WTC11 (cell line): ENCODE results near the gene CMTR1. TPM values are rescaled to one million over a fixed set of nuclear protein-coding genes. Genes with fewer than 3 reads are reported as not detected.

Source experiments
- ATAC-seq: fragments of 200-7000 bp; cut with Tn5 transposase; 2 replicates; pipeline ENCODE4 v1.10.0; 2021; ENCODE audit warnings: mild to moderate bottlenecking, moderate library complexity
- CTCF ChIA-PET: fragments of 300-600 bp; sonication (Branson Sonifier 250); formaldehyde crosslinking; loops from one replicate; lab custom pipeline; 2021; ENCODE audit warnings: antibody characterized with exemption; lab: Charles Lee
- POLR2A ChIA-PET: fragments of 350-600 bp; sonication (Branson Sonifier 250); formaldehyde crosslinking; loops from one replicate; lab custom pipeline; 2021; ENCODE audit warnings: antibody characterized with exemption; lab: Charles Lee
- DNase-seq: peaks from one replicate; pipeline ENCODE4 v3.0.0; 2021; ENCODE audit warnings: low spot score
- H3K27ac Mint-ChIP-seq: 2 replicates; pipeline ENCODE4 v1.8.0; 2021; ENCODE audit warnings: mixed read lengths
- H3K27me3 Mint-ChIP-seq: 2 replicates; pipeline ENCODE4 v1.8.0; 2021; ENCODE audit warnings: low read depth, mild to moderate bottlenecking, moderate library complexity, mixed read lengths
- H3K36me3 Mint-ChIP-seq: 2 replicates; pipeline ENCODE4 v1.8.0; 2021; ENCODE audit warnings: mixed read lengths
- H3K4me1 Mint-ChIP-seq: 2 replicates; pipeline ENCODE4 v1.8.0; 2022; ENCODE audit warnings: mixed read lengths
- H3K4me3 Mint-ChIP-seq: 2 replicates; pipeline ENCODE4 v1.8.0; 2021; ENCODE audit warnings: mild to moderate bottlenecking, moderate library complexity, mixed read lengths
- H3K9me3 Mint-ChIP-seq: 2 replicates; pipeline ENCODE4 v1.8.0; 2021; ENCODE audit warnings: mixed read lengths
- AR ChIP-seq: fragments of 250-450 bp; sonication (Bioruptor Pico); IDR thresholded peaks from 2 replicates; pipeline ENCODE4 v1.9.0; 2021; ENCODE audit warnings: mild to moderate bottlenecking
- ATF1 ChIP-seq: sonication (generic); formaldehyde crosslinking; IDR thresholded peaks from 2 replicates; pipeline ENCODE4 v1.8.1; 2023; ENCODE audit warnings: mild to moderate bottlenecking, moderate library complexity, missing genetic modification reagents
- ATF2 ChIP-seq: sonication (generic); formaldehyde crosslinking; IDR thresholded peaks from 2 replicates; pipeline ENCODE4 v1.8.1; 2022; ENCODE audit warnings: low read depth, missing genetic modification reagents, borderline replicate concordance
- CDX4 ChIP-seq: fragments of 250-450 bp; sonication (Bioruptor Pico); IDR thresholded peaks from 2 replicates; pipeline ENCODE4 v1.9.0; 2021; ENCODE audit warnings: moderate library complexity, mild to moderate bottlenecking, inconsistent platforms, borderline replicate concordance
- CREM ChIP-seq: sonication (generic); formaldehyde crosslinking; IDR thresholded peaks from 2 replicates; pipeline ENCODE4 v1.8.1; 2022; ENCODE audit warnings: mild to moderate bottlenecking, missing genetic modification reagents, moderate library complexity
- EMX1 ChIP-seq: fragments of 250-450 bp; sonication (Bioruptor Pico); IDR thresholded peaks from 2 replicates; pipeline ENCODE4 v1.8.0; 2021; ENCODE audit warnings: mild to moderate bottlenecking
- ETV6 ChIP-seq: sonication (generic); formaldehyde crosslinking; IDR thresholded peaks from 2 replicates; pipeline ENCODE4 v1.8.1; 2022; ENCODE audit warnings: mild to moderate bottlenecking, missing genetic modification reagents
- IRF2 ChIP-seq: sonication (generic); formaldehyde crosslinking; IDR thresholded peaks from 2 replicates; pipeline ENCODE4 v1.8.0; 2022; ENCODE audit warnings: low read depth, missing genetic modification reagents, borderline replicate concordance
- JAZF1 ChIP-seq: fragments of 250-450 bp; sonication (Bioruptor Pico); IDR thresholded peaks from 2 replicates; pipeline ENCODE4 v1.9.0; 2021; ENCODE audit warnings: moderate library complexity, mild to moderate bottlenecking, inconsistent platforms
- JUN ChIP-seq: sonication (generic); formaldehyde crosslinking; IDR thresholded peaks from 2 replicates; pipeline ENCODE4 v1.8.0; 2023; ENCODE audit warnings: mild to moderate bottlenecking, missing genetic modification reagents
- PRDM15 ChIP-seq: sonication (generic); formaldehyde crosslinking; IDR thresholded peaks from 2 replicates; pipeline ENCODE4 v1.8.0; 2022; ENCODE audit warnings: missing genetic modification reagents
- SP1 ChIP-seq: sonication (generic); formaldehyde crosslinking; conservative IDR thresholded peaks from 2 replicates; pipeline ENCODE4 v1.8.1; 2022; ENCODE audit warnings: missing genetic modification reagents
- STAT6 ChIP-seq: sonication (generic); formaldehyde crosslinking; conservative IDR thresholded peaks from 2 replicates; pipeline ENCODE4 v1.8.1; 2023; ENCODE audit warnings: mild to moderate bottlenecking, low read depth, missing genetic modification reagents, moderate library complexity
- ZNF138 ChIP-seq: sonication (generic); formaldehyde crosslinking; conservative IDR thresholded peaks from 2 replicates; pipeline ENCODE4 v1.8.1; 2022; ENCODE audit warnings: mild to moderate bottlenecking, moderate library complexity, missing genetic modification reagents
- total RNA-seq: library from RNA; stranded (reverse); gene quantifications from 3 replicates; pipeline ENCODE4 v1.2.3, GENCODE V29; 2021
- TF ChIP-seq, protein P1 (sequence below): sonication (generic); formaldehyde crosslinking; IDR thresholded peaks from 2 replicates; pipeline ENCODE4 v1.8.1; 2023; ENCODE audit warnings: mild to moderate bottlenecking, missing genetic modification reagents, moderate library complexity
- TF ChIP-seq, protein P2 (sequence below): sonication (generic); formaldehyde crosslinking; IDR thresholded peaks from 2 replicates; pipeline ENCODE4 v1.8.1; 2023; ENCODE audit warnings: mild to moderate bottlenecking, moderate library complexity, missing genetic modification reagents

CMTR1 gene
- total RNA-seq, 1 experiment from 2014 or later, result 38.6 TPM

- TF ChIP-seq STAT6 (CRISPR knock-in tag) (no peak), ZNF138 (CRISPR knock-in tag) (no peak)
Observed at GRCh38 chr6:37393381-37393929, 39.6 kb upstream of the CMTR1 start (continued).

DNA sequence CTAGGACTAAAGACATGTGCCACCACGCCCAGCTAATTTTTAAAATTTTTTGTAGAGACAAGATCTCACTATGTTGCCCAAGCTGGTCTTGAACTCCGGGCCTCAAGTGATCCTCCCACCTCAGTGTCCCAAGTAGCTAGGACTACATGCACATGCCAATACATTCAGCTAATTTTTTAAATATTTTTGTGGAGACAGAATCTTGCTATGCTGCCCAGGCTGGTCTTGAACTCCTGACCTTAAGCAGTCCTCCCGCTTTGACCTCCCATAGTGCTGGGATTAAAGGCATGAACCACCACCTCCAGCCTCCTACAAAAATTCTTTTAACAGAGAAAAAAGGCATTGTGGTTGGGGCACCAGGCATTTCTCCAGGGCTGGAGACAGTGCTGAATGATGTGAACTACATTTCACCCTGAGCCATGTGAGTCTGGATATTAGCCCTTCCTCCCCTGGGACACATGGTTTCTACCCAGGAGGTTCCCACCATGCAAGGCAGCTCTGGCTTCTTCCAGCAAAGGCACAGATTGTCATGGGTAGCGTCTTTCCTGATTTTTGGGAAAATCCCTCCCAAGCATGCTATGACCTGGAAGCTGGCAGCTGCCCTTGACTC is 36.3 kb upstream of the CMTR1 start:
- CTCF ChIA-PET, result no interaction called here
- POLR2A ChIA-PET, result no interaction called here
- TF ChIP-seq AR, result no peak
- TF ChIP-seq CREM (CRISPR knock-in tag), result no peak
- TF ChIP-seq, protein P1, sequence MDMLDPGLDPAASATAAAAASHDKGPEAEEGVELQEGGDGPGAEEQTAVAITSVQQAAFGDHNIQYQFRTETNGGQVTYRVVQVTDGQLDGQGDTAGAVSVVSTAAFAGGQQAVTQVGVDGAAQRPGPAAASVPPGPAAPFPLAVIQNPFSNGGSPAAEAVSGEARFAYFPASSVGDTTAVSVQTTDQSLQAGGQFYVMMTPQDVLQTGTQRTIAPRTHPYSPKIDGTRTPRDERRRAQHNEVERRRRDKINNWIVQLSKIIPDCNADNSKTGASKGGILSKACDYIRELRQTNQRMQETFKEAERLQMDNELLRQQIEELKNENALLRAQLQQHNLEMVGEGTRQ (CRISPR knock-in tag), result no peak
- TF ChIP-seq EMX1 (CRISPR knock-in tag), result no peak
- TF ChIP-seq JUN, result no peak
- TF ChIP-seq SP1 (CRISPR knock-in tag), result no peak
- no peaks in the 10 kb centered on the region for H3K36me3 Mint-ChIP-seq
- H3K27ac Mint-ChIP-seq, result no peak overlapping the region
- no peaks in the 10 kb centered on the region for H3K4me1 Mint-ChIP-seq
- peaks cover 5% of the 10 kb centered on the region; the same call in 1 of the 2 replicates for H3K27me3 Mint-ChIP-seq
- DNase-seq, result no peak
- H3K4me3 Mint-ChIP-seq, result no peak overlapping the region
- no peak for ATAC-seq
- no peaks in the 10 kb centered on the region for H3K9me3 Mint-ChIP-seq

DNA sequence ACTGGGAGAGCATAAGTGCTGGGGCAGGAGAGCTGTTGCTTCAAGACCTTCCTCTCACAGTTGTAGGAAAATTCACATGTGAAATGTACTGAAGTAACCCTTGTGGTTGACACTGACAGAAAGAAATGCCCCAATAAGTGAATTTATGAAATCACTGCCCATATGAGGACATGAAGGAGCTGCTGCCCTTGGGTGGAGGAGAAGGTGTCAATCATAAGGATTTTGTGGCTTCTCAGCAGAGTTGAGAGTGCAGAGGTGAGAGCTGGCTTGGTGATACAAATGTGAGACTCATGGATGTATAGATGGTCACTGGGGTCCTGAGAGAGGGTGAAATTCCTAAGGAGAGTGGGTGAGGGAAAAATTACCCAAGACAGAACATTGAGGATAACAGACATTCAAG is 33.9 kb upstream of the CMTR1 start:
- no peak overlapping the region for H3K4me3 Mint-ChIP-seq
- no peak for DNase-seq
- ChIA-PET CTCF (interaction anchor here (1.5 kb wide), 1 partner anchor 381 kb away, joined by 3 read pairs; no protein-coding TSS in a partner anchor), POLR2A (interaction anchor here (0.5 kb wide), 1 partner anchor 14 kb away, joined by 6 read pairs; no protein-coding TSS in a partner anchor)
- no peaks in the 10 kb centered on the region for H3K4me1 Mint-ChIP-seq
- H3K27ac Mint-ChIP-seq, result no peak overlapping the region
- H3K9me3 Mint-ChIP-seq, result no peaks in the 10 kb centered on the region
- ATAC-seq, result no peak
- peaks cover 5% of the 10 kb centered on the region; the same call in 1 of the 2 replicates for H3K27me3 Mint-ChIP-seq
- no peaks in the 10 kb centered on the region for H3K36me3 Mint-ChIP-seq
- TF ChIP-seq SP1 (CRISPR knock-in tag) (no peak), JAZF1 (CRISPR knock-in tag) (no peak), IRF2 (CRISPR knock-in tag) (no peak), ATF1 (CRISPR knock-in tag) (no peak), PRDM15 (no peak), ETV6 (CRISPR knock-in tag) (no peak), CDX4 (CRISPR knock-in tag) (no peak), ATF2 (CRISPR knock-in tag) (no peak)
- TF ChIP-seq, protein P1 (CRISPR knock-in tag), result no peak
- TF ChIP-seq, protein P2, sequence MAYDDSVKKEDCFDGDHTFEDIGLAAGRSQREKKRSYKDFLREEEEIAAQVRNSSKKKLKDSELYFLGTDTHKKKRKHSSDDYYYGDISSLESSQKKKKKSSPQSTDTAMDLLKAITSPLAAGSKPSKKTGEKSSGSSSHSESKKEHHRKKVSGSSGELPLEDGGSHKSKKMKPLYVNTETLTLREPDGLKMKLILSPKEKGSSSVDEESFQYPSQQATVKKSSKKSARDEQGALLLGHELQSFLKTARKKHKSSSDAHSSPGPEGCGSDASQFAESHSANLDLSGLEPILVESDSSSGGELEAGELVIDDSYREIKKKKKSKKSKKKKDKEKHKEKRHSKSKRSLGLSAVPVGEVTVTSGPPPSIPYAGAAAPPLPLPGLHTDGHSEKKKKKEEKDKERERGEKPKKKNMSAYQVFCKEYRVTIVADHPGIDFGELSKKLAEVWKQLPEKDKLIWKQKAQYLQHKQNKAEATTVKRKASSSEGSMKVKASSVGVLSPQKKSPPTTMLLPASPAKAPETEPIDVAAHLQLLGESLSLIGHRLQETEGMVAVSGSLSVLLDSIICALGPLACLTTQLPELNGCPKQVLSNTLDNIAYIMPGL (CRISPR knock-in tag), result no peak
